WERI-Rb-1 (cell line): Measurements from ENCODE around the gene DROSHA.
"Not testable (repeated sequence)": the region's sequence is repeated elsewhere in the genome, so short reads cannot be mapped to it uniquely, and the experiment has no call there.

Experiments used
- DNase-seq: peaks from one replicate; pipeline ENCODE4 v3.0.0-alpha.2; 2020
- H3K27ac ChIP-seq: fragments of 250-450 bp; sonication (Bioruptor Pico); 2 replicates; pipeline ENCODE4 v1.5.1; 2020; ENCODE audit warnings: mild to moderate bottlenecking, moderate library complexity
- H3K27me3 ChIP-seq: fragments of 250-450 bp; sonication (Bioruptor Pico); 2 replicates; pipeline ENCODE4 v1.5.1; 2021; ENCODE audit warnings: mild to moderate bottlenecking, low read depth, moderate library complexity; ENCODE audit not compliant: insufficient read depth, severe bottlenecking
- H3K36me3 ChIP-seq: fragments of 250-450 bp; sonication (Bioruptor Pico); 2 replicates; pipeline ENCODE4 v1.5.1; 2020; ENCODE audit warnings: mild to moderate bottlenecking, moderate library complexity
- H3K4me3 ChIP-seq: 2 replicates; pipeline ENCODE4 v1.5.1; 2011; ENCODE audit warnings: low read depth, mild to moderate bottlenecking, control low read depth, low read length
- H3K9me3 ChIP-seq: fragments of 250-450 bp; sonication (Bioruptor Pico); 2 replicates; pipeline ENCODE4 v1.5.1; 2021; ENCODE audit warnings: mild to moderate bottlenecking, moderate library complexity; ENCODE audit not compliant: severe bottlenecking
- CTCF ChIP-seq: IDR thresholded peaks from 2 replicates; pipeline ENCODE4 v1.5.1; 2011; ENCODE audit warnings: low read depth, mild to moderate bottlenecking, control low read depth, inconsistent platforms, low read length

Gene DROSHA

GRCh38 chr5:31573494-31574142 is 41.7 kb upstream of the DROSHA start:
- Histone ChIP-seq H3K27ac (no peak overlapping the region), H3K27me3 (no peaks in the 10 kb centered on the region), H3K36me3 (no peaks in the 10 kb centered on the region), H3K9me3 (no peaks in the 10 kb centered on the region), H3K4me3 (no peak overlapping the region)
- no peak for DNase-seq
- no peak for TF ChIP-seq CTCF

- no peak for TF ChIP-seq CTCF
- Histone ChIP-seq H3K27ac (no peak overlapping the region), H3K9me3 (peaks cover 9% of the 10 kb centered on the region), H3K27me3 (no peaks in the 10 kb centered on the region), H3K4me3 (no peak overlapping the region), H3K36me3 (no peaks in the 10 kb centered on the region)
- no peak for DNase-seq
Observed at GRCh38 chr5:31569068-31569467, 37.2 kb upstream of the DROSHA start.

GRCh38 chr5:31568302-31568835 is 36.5 kb upstream of the DROSHA start:
- DNase-seq = no peak
- Histone ChIP-seq H3K4me3 (no peak overlapping the region), H3K27me3 (no peaks in the 10 kb centered on the region), H3K36me3 (no peaks in the 10 kb centered on the region), H3K27ac (no peak overlapping the region), H3K9me3 (peaks cover 9% of the 10 kb centered on the region)
- TF ChIP-seq CTCF = no peak

- H3K9me3 ChIP-seq, H3K27ac ChIP-seq, H3K36me3 ChIP-seq, H3K4me3 ChIP-seq, H3K27me3 ChIP-seq, DNase-seq: not testable (repeated sequence)
Observed at GRCh38 chr5:31566362-31566761, 34.5 kb upstream of the DROSHA start.

GRCh38 chr5:31563216-31563615 is 31.3 kb upstream of the DROSHA start:
- Histone ChIP-seq H3K9me3 (peaks cover 9% of the 10 kb centered on the region), H3K27ac (no peak overlapping the region), H3K36me3 (no peaks in the 10 kb centered on the region), H3K27me3 (no peaks in the 10 kb centered on the region), H3K4me3 (no peak overlapping the region)
- no peak for TF ChIP-seq CTCF
- DNase-seq = no peak

- peaks cover 2% of the 10 kb centered on the region for H3K36me3 ChIP-seq
- H3K9me3 ChIP-seq = peaks cover 9% of the 10 kb centered on the region
- DNase-seq = no peak
- TF ChIP-seq CTCF = no peak
- no peak overlapping the region for H3K4me3 ChIP-seq
- no peak overlapping the region for H3K27ac ChIP-seq
- H3K27me3 ChIP-seq = no peaks in the 10 kb centered on the region
Observed at GRCh38 chr5:31561946-31562345, 30.1 kb upstream of the DROSHA start.
